Astrocyte (in vitro differentiated cells and primary cell): ENCODE data around the gene ARID4A.

Experiments used
- EZH2 ChIP-seq: IDR thresholded peaks from 2 replicates; pipeline ENCODE4 v1.6.1; 2012; ENCODE audit warnings: mild to moderate bottlenecking, low read length, inconsistent platforms; ENCODE audit not compliant: insufficient read depth
- TF ChIP-seq, protein P1 (sequence below): IDR thresholded peaks from 2 replicates; pipeline ENCODE4 v1.5.1; 2011; ENCODE audit warnings: low read depth, mild to moderate bottlenecking, inconsistent platforms, low read length, moderate library complexity; ENCODE audit not compliant: insufficient read depth

DNA sequence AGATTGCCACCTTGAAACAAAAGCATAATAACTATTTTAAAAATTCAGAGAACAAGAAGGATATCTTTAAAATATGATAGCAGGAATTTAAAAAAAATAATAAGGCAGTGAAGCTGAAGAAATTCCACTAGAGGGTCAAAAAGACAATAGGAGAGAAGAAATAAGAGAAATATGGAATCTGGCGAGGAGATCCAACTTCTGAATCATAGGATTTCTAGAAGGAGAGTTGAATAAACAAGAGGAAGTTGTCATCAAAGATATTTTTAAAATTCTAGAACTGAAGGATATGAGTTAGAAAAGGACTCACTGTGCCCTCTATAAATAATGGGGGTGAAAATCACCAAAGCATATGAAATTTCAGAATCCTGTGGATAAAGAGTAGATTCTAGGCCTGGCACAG, 70.6 kb downstream of the ARID4A start:
- TF ChIP-seq, protein P1, sequence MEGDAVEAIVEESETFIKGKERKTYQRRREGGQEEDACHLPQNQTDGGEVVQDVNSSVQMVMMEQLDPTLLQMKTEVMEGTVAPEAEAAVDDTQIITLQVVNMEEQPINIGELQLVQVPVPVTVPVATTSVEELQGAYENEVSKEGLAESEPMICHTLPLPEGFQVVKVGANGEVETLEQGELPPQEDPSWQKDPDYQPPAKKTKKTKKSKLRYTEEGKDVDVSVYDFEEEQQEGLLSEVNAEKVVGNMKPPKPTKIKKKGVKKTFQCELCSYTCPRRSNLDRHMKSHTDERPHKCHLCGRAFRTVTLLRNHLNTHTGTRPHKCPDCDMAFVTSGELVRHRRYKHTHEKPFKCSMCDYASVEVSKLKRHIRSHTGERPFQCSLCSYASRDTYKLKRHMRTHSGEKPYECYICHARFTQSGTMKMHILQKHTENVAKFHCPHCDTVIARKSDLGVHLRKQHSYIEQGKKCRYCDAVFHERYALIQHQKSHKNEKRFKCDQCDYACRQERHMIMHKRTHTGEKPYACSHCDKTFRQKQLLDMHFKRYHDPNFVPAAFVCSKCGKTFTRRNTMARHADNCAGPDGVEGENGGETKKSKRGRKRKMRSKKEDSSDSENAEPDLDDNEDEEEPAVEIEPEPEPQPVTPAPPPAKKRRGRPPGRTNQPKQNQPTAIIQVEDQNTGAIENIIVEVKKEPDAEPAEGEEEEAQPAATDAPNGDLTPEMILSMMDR, result no peak
- TF ChIP-seq EZH2, result no peak
